Measurements from ENCODE around the gene VPS13C. TPM values are rescaled to one million over a fixed set of nuclear protein-coding genes. Genes with fewer than 3 reads are reported as not detected.

VPS13C gene
- total and polyA plus RNA-seq, 2 donors (not counting 1 experiment from before 2014, with no cell fraction given): 40.0 to 236 TPM

GRCh38 chr15:61853195-61853594, 207.1 kb downstream of the VPS13C start:
- Histone ChIP-seq H3K9ac (ENCODE audit: low read length) (no peak overlapping the region), H3K27ac (ENCODE audit: low read length in 2 of 2) (no peak overlapping the region), H3K36me3 (replicated peaks in 1 of 2; ENCODE audit: control extremely low read depth in 1 of 2, control insufficient read depth in 1 of 2, extremely low read depth in 1 of 2, insufficient read depth in 2 of 2, low read length in 1 of 2) (peaks cover 2 to 9% of the 10 kb centered on the region in 2 experiments), H4K20me1 (ENCODE audit: control insufficient read depth, insufficient read depth, low read length, poor library complexity, severe bottlenecking) (no peaks in the 10 kb centered on the region), H3K79me2 (ENCODE audit: control insufficient read depth, insufficient read depth, low read length) (no peaks in the 10 kb centered on the region), H3K9me3 (ENCODE audit: control extremely low read depth in 1 of 3, control insufficient read depth in 2 of 3, insufficient read depth in 1 of 3, low read length in 2 of 3) (no peaks in the 10 kb centered on the region), H3K27me3 (replicated peaks in 1 of 4; ENCODE audit: control extremely low read depth in 1 of 4, control insufficient read depth in 3 of 4, insufficient read depth in 4 of 4, low read length in 3 of 4) (no peaks in the 10 kb centered on the region), H2AFZ (ENCODE audit: insufficient read depth, low read depth, low read length, poor library complexity, severe bottlenecking) (no peak overlapping the region), H3K4me3 (ENCODE audit: control extremely low read depth in 1 of 5, extremely low read depth in 1 of 5, insufficient read depth in 1 of 5, low read depth in 2 of 5, low read length in 4 of 5) (no peak overlapping the region), H3K4me1 (ENCODE audit: control insufficient read depth in 2 of 2, insufficient read depth in 2 of 2, low read length in 2 of 2) (peaks cover 8 to 13% of the 10 kb centered on the region in 2 donors), H3K4me2 (replicated peaks; ENCODE audit: low read depth, low read length, poor library complexity, severe bottlenecking) (no peak overlapping the region)
- DNase-seq: no peak
- H3K27me3 Mint-ChIP-seq: no peaks in the 10 kb centered on the region
- intact Hi-C loops (cut with micrococcal nuclease): no loop called here
- WGBS (ENCODE audit: insufficient coverage): no CpG with 5 or more reads among the region's 1 CpG
- POLR2A ChIA-PET: no interaction called here
- CTCF ChIA-PET: interaction anchor here (0.6 kb wide), 1 partner anchor 18 kb away, joined by 3 read pairs; no protein-coding TSS in a partner anchor
- H3K4me1 Mint-ChIP-seq: peaks cover 3% of the 10 kb centered on the region
- H3K9me3 Mint-ChIP-seq (ENCODE audit: insufficient read depth): no peaks in the 10 kb centered on the region
- TF ChIP-seq CTCF (IDR thresholded peaks at IDR 0.05) (no peak), EZH2 (IDR thresholded peaks at IDR 0.05; ENCODE audit: borderline replicate concordance, insufficient read depth, low read depth, low read length, poor library complexity, severe bottlenecking) (no peak)
- no peak for ATAC-seq (ENCODE audit: low read depth)
- no peak overlapping the region for H3K4me3 Mint-ChIP-seq
- no peak overlapping the region for H3K27ac Mint-ChIP-seq

- no peak overlapping the region for H3K4me2 ChIP-seq (replicated peaks; ENCODE audit: low read depth, low read length, poor library complexity, severe bottlenecking)
- H3K27ac ChIP-seq (ENCODE audit: low read length in 2 of 2): no peak overlapping the region
- H3K27ac Mint-ChIP-seq: no peak overlapping the region
- peaks cover 3% of the 10 kb centered on the region for H3K4me1 Mint-ChIP-seq
- peaks cover 0 to under 1% of the 10 kb centered on the region in 2 donors for H3K4me1 ChIP-seq (ENCODE audit: control insufficient read depth in 2 of 2, insufficient read depth in 2 of 2, low read length in 2 of 2)
- H3K79me2 ChIP-seq (ENCODE audit: control insufficient read depth, insufficient read depth, low read length): no peaks in the 10 kb centered on the region
- H3K27me3 ChIP-seq (replicated peaks in 1 of 4; ENCODE audit: control extremely low read depth in 1 of 4, control insufficient read depth in 3 of 4, insufficient read depth in 4 of 4, low read length in 3 of 4): no peaks in the 10 kb centered on the region
- H3K4me3 ChIP-seq (ENCODE audit: control extremely low read depth in 1 of 5, extremely low read depth in 1 of 5, insufficient read depth in 1 of 5, low read depth in 2 of 5, low read length in 4 of 5): no peak overlapping the region
- no peak for TF ChIP-seq CTCF (IDR thresholded peaks at IDR 0.05)
- TF ChIP-seq EZH2 (IDR thresholded peaks at IDR 0.05; ENCODE audit: borderline replicate concordance, insufficient read depth, low read depth, low read length, poor library complexity, severe bottlenecking): no peak
- ChIA-PET CTCF (interaction anchor here (1.4 kb wide), 1 partner anchor 18 kb away, joined by 9 read pairs; no protein-coding TSS in a partner anchor), POLR2A (no interaction called here)
- H3K4me3 Mint-ChIP-seq: no peak overlapping the region
- no peaks in the 10 kb centered on the region for H4K20me1 ChIP-seq (ENCODE audit: control insufficient read depth, insufficient read depth, low read length, poor library complexity, severe bottlenecking)
- no peaks in the 10 kb centered on the region for H3K27me3 Mint-ChIP-seq
- DNase-seq (no peak), ATAC-seq (ENCODE audit: low read depth) (no peak)
- H3K9ac ChIP-seq (ENCODE audit: low read length): no peak overlapping the region
- H3K9me3 ChIP-seq (ENCODE audit: control extremely low read depth in 1 of 3, control insufficient read depth in 2 of 3, insufficient read depth in 1 of 3, low read length in 2 of 3): no peaks in the 10 kb centered on the region
- intact Hi-C loops (cut with micrococcal nuclease): no loop called here
- H3K36me3 ChIP-seq (replicated peaks in 1 of 2; ENCODE audit: control extremely low read depth in 1 of 2, control insufficient read depth in 1 of 2, extremely low read depth in 1 of 2, insufficient read depth in 2 of 2, low read length in 1 of 2): peaks cover 2 to 9% of the 10 kb centered on the region in 2 experiments
- H2AFZ ChIP-seq (ENCODE audit: insufficient read depth, low read depth, low read length, poor library complexity, severe bottlenecking): no peak overlapping the region
- WGBS (ENCODE audit: insufficient coverage): 95% methylated on average over 4 of the region's 4 CpGs
- H3K9me3 Mint-ChIP-seq (ENCODE audit: insufficient read depth): no peaks in the 10 kb centered on the region
Observed at GRCh38 chr15:61851955-61852354, 208.3 kb downstream of the VPS13C start.
